ENCODE results near the gene COL2A1. TPM values are rescaled to one million over a fixed set of nuclear protein-coding genes. Genes with fewer than 3 reads are reported as not detected.

Gene COL2A1
- total RNA-seq, 1 experiment from 2014 or later: 0.50 TPM

- Mint-ChIP-seq H3K27ac (ENCODE audit: unreplicated experiment) (no peak overlapping the region), H3K27me3 (ENCODE audit: unreplicated experiment) (peaks cover 89% of the 10 kb centered on the region), H3K36me3 (ENCODE audit: insufficient read depth, unreplicated experiment) (no peaks in the 10 kb centered on the region), H3K9me3 (ENCODE audit: low read depth, unreplicated experiment) (no peaks in the 10 kb centered on the region), H3K4me3 (ENCODE audit: low read depth, unreplicated experiment) (no peak overlapping the region), H3K4me1 (ENCODE audit: low read depth, unreplicated experiment) (peaks cover 5% of the 10 kb centered on the region)
- TF ChIP-seq CTCF (IDR thresholded peaks at IDR 0.05; ENCODE audit: unreplicated experiment): no peak
- intact Hi-C loops (cut with micrococcal nuclease; ENCODE audit: unreplicated experiment): no loop called here
- no peak for DNase-seq
- BruUV-seq (replicated peaks): no TSS peak
- CTCF ChIA-PET: no interaction called here
These were observed 17.9 kb upstream of the COL2A1 start for GRCh38 chr12:48022180-48022521.

- Mint-ChIP-seq H3K9me3 (ENCODE audit: low read depth, unreplicated experiment) (no peaks in the 10 kb centered on the region), H3K4me3 (ENCODE audit: low read depth, unreplicated experiment) (no peak overlapping the region), H3K4me1 (ENCODE audit: low read depth, unreplicated experiment) (peaks cover 5% of the 10 kb centered on the region), H3K27ac (ENCODE audit: unreplicated experiment) (no peak overlapping the region), H3K36me3 (ENCODE audit: insufficient read depth, unreplicated experiment) (no peaks in the 10 kb centered on the region), H3K27me3 (ENCODE audit: unreplicated experiment) (peaks cover 89% of the 10 kb centered on the region)
- CTCF ChIA-PET: interaction anchor here (0.7 kb wide), 1 partner anchor 17 kb away, joined by 9 read pairs; no protein-coding TSS in a partner anchor
- TF ChIP-seq CTCF (IDR thresholded peaks at IDR 0.05; ENCODE audit: unreplicated experiment): no peak
- DNase-seq: no peak
- BruUV-seq (replicated peaks): no TSS peak
- intact Hi-C loops (cut with micrococcal nuclease; ENCODE audit: unreplicated experiment): no loop called here
These were observed 17.4 kb upstream of the COL2A1 start for GRCh38 chr12:48021485-48022179.

GRCh38 chr12:48019639-48020265, 15.5 kb upstream of the COL2A1 start:
- Mint-ChIP-seq H3K27me3 (ENCODE audit: unreplicated experiment) (peaks cover 80% of the 10 kb centered on the region), H3K9me3 (ENCODE audit: low read depth, unreplicated experiment) (no peaks in the 10 kb centered on the region), H3K36me3 (ENCODE audit: insufficient read depth, unreplicated experiment) (no peaks in the 10 kb centered on the region), H3K4me3 (ENCODE audit: low read depth, unreplicated experiment) (no peak overlapping the region), H3K27ac (ENCODE audit: unreplicated experiment) (no peak overlapping the region), H3K4me1 (ENCODE audit: low read depth, unreplicated experiment) (peaks cover 5% of the 10 kb centered on the region)
- intact Hi-C loops (cut with micrococcal nuclease; ENCODE audit: unreplicated experiment): no loop called here
- CTCF ChIA-PET: no interaction called here
- TF ChIP-seq CTCF (IDR thresholded peaks at IDR 0.05; ENCODE audit: unreplicated experiment): no peak
- no TSS peak for BruUV-seq (replicated peaks)
- no peak for DNase-seq

GRCh38 chr12:48018618-48018995, 14.3 kb upstream of the COL2A1 start:
- intact Hi-C loops (cut with micrococcal nuclease; ENCODE audit: unreplicated experiment): no loop called here
- Mint-ChIP-seq H3K36me3 (ENCODE audit: insufficient read depth, unreplicated experiment) (no peaks in the 10 kb centered on the region), H3K4me1 (ENCODE audit: low read depth, unreplicated experiment) (peaks cover 5% of the 10 kb centered on the region), H3K27ac (ENCODE audit: unreplicated experiment) (no peak overlapping the region), H3K9me3 (ENCODE audit: low read depth, unreplicated experiment) (no peaks in the 10 kb centered on the region), H3K27me3 (ENCODE audit: unreplicated experiment) (peaks cover 78% of the 10 kb centered on the region), H3K4me3 (ENCODE audit: low read depth, unreplicated experiment) (no peak overlapping the region)
- BruUV-seq (replicated peaks): no TSS peak
- TF ChIP-seq CTCF (IDR thresholded peaks at IDR 0.05; ENCODE audit: unreplicated experiment): no peak
- no peak for DNase-seq
- CTCF ChIA-PET: no interaction called here

Data from Calu3 (cell line).